ENCODE measurements around the gene CSNK1E. TPM values are rescaled to one million over a fixed set of nuclear protein-coding genes. Genes with fewer than 3 reads are reported as not detected.

Gene CSNK1E
- total RNA-seq, 4 donors from 2014 or later, result 29.8 to 66.3 (median 40.3) TPM

DNA sequence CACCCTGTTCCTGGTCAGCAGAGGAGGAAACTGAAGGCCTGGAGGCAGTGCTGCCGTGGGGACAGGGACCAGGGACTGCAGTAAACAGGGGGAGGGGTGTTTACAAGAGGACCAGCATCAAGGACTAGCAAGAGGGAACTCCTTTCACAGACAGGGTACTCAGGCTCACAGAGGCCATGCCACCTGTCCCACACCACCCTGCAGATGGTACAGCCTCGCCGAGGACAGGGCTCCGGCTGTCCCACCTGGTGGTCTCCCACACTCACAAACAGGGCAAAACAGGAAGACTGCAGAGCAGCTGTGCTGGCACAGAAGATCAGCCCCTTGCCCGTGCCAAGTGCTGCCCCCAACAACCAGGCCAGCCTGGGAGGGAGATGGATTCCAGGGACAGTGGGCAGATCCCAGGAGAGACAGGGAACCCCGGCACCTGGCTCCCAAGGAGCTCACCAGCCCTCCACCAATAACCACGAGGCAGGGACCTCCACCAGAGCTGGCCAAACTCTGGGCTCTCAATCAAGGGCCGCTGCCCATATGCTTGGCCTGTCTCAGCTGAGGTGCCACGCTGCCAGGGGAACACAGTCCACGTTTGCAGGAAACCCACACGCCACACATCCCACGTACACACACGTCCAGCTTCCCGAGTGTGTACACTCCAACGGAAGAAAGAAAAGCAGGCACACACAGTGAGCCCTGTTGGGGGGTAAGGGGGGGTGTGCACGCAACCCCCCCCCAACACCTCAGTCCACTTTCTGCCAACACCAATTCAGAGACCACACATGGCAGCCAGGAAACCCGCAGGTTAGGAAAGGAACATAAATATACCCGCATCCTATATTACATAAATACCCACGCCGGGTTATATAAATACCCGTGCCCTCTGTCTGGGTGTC is 2.1 kb downstream of the CSNK1E start:
- peaks cover 59 to 67% of the 10 kb centered on the region in 2 donors for H3K4me1 ChIP-seq
- no peaks in the 10 kb centered on the region for H3K9me3 ChIP-seq
- intact Hi-C loops (cut with DNase I; ENCODE audit: low total_unique reads) (loop anchor here (5.0 kb wide), 3 partner anchors 113 to 392 kb away; partner anchors contain the start of genes GTPBP1 and MAFF), in situ Hi-C loops (cut with MboI; ENCODE audit: low sequenced_read_pairs in 4 of 4) (no loop called here)
- ATAC-seq (peak in 1 of 2 donors; percentile 21), DNase-seq (no peak)
- H3K27ac ChIP-seq, result peak overlapping the region; percentile 89 to 100 (median 98)
- TF ChIP-seq CTCF (IDR thresholded peaks at IDR 0.05 in 4 of 5, conservative IDR thresholded peaks at IDR 0.05 in 1 of 5), result no peak
- H3K36me3 ChIP-seq, result no peaks in the 10 kb centered on the region
- H3K27me3 ChIP-seq, result no peaks in the 10 kb centered on the region
- H3K4me3 ChIP-seq, result peak overlapping the region; percentile 61 to 88 (median 78)

DNA sequence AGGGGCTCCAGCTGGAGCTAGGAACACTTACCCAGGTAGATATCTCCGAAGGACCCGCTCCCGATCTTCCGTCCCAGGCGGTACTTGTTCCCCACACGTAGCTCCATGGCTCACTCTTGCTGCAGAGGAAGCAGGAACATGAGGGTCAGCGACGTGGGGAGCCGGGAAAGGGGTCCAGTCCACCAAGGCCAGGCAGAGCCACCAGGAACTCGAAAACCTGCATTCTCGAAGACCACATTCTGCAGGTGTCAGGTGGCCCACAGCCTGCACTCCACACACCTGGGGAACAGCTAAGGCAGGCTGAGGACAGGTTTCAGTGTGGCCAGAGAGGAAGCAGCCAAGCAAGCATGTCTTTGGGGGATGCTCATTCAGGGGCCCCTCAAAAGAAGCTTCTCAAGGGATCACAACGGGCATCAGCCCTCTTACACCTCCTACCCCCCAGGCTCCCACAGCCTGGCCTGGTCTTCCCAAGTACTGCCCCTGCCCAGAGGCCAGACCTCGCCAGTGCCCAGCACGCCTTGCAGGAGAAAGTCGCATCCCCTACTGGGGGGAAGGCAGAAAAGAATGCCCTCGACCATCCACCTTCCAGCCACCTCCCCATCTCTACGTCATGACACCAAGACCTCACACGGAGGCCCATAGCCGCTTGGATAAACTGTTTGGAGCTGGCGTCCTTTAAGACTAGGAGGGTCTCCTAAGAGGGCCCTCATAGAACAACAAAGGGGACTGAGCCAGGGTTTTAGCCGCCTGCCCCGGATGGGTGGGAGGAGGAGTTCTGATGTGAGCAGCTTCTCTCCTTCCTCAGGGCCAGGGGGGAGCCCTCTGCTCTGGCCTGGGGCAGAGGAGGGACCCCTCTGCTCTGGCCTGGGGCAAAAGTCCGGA is 2.9 kb downstream of the CSNK1E start:
- H3K4me1 ChIP-seq, result peaks cover 68 to 76% of the 10 kb centered on the region in 2 donors
- DNase-seq (no peak), ATAC-seq (no peak)
- peak overlapping the region; percentile 89 to 100 (median 98) for H3K27ac ChIP-seq
- in situ Hi-C loops (cut with MboI; ENCODE audit: low sequenced_read_pairs in 4 of 4) (no loop called here), intact Hi-C loops (cut with DNase I; ENCODE audit: low total_unique reads) (no loop called here)
- TF ChIP-seq POLR2A (IDR thresholded peaks at IDR 0.05), result no peak
- TF ChIP-seq CTCF (IDR thresholded peaks at IDR 0.05 in 4 of 5, conservative IDR thresholded peaks at IDR 0.05 in 1 of 5), result no peak
- no peaks in the 10 kb centered on the region for H3K27me3 ChIP-seq
- H3K9me3 ChIP-seq, result no peaks in the 10 kb centered on the region
- H3K36me3 ChIP-seq, result no peaks in the 10 kb centered on the region
- peak overlapping the region; percentile 61 to 88 (median 78) for H3K4me3 ChIP-seq

GRCh38 chr22:38313384-38313955 is 3.8 kb downstream of the CSNK1E start:
- Histone ChIP-seq H3K27me3 (no peaks in the 10 kb centered on the region), H3K36me3 (no peaks in the 10 kb centered on the region), H3K27ac (peak overlapping the region; percentile 89 to 100 (median 98)), H3K4me3 (peak overlapping the region; percentile 4 to 88 (median 69)), H3K9me3 (no peaks in the 10 kb centered on the region), H3K4me1 (peaks cover 73 to 84% of the 10 kb centered on the region in 2 donors)
- ATAC-seq (no peak), DNase-seq (peak in 1 of 2 donors; percentile 61)
- intact Hi-C loops (cut with DNase I; ENCODE audit: low total_unique reads), result no loop called here
- TF ChIP-seq POLR2A (IDR thresholded peaks at IDR 0.05), result peak in 1 of 2 donors; percentile 15
- TF ChIP-seq CTCF (IDR thresholded peaks at IDR 0.05 in 4 of 5, conservative IDR thresholded peaks at IDR 0.05 in 1 of 5), result no peak
- in situ Hi-C loops (cut with MboI; ENCODE audit: low sequenced_read_pairs in 4 of 4), result no loop called here

GRCh38 chr22:38312261-38312800 is 4.9 kb downstream of the CSNK1E start:
- H3K27ac ChIP-seq, result peak overlapping the region; percentile 89 to 100 (median 98)
- TF ChIP-seq POLR2A (IDR thresholded peaks at IDR 0.05), result no peak
- TF ChIP-seq CTCF (IDR thresholded peaks at IDR 0.05 in 4 of 5, conservative IDR thresholded peaks at IDR 0.05 in 1 of 5), result no peak
- peak overlapping the region in 1 of 4 donors; percentile 11 for H3K4me3 ChIP-seq
- no peaks in the 10 kb centered on the region for H3K36me3 ChIP-seq
- DNase-seq (no peak), ATAC-seq (no peak)
- in situ Hi-C loops (cut with MboI; ENCODE audit: low sequenced_read_pairs in 4 of 4) (no loop called here), intact Hi-C loops (cut with DNase I; ENCODE audit: low total_unique reads) (no loop called here)
- no peaks in the 10 kb centered on the region for H3K9me3 ChIP-seq
- peaks cover 78 to 87% of the 10 kb centered on the region in 2 donors for H3K4me1 ChIP-seq
- no peaks in the 10 kb centered on the region for H3K27me3 ChIP-seq

All from gastrocnemius medialis (tissue), 4 donors.